K562 (cell line): ENCODE data around the gene ZFYVE27. TPM values are rescaled to one million over a fixed set of nuclear protein-coding genes. Genes with fewer than 3 reads are reported as not detected.

Experiments used
- FOXJ2 ChIP-seq: fragments of 200-800 bp; sonication (Bioruptor generic); IDR thresholded peaks from 2 replicates; pipeline ENCODE4 v1.6.1; 2016; ENCODE audit warnings: missing genetic modification characterization, missing compliant biosample characterization
- GTF2B ChIP-seq: IDR thresholded peaks from 2 replicates; pipeline ENCODE4 v1.6.1; 2011; ENCODE audit not compliant: insufficient read length; ENCODE audit errors: extremely low read depth
- NUFIP1 ChIP-seq: fragments of 450-650 bp; IDR thresholded peaks from 2 replicates; pipeline ENCODE4 v1.6.1; 2018; ENCODE audit not compliant: partially characterized antibody
- PHF21A ChIP-seq: fragments of 450-650 bp; IDR thresholded peaks from 2 replicates; pipeline ENCODE4 v1.6.1; 2017; ENCODE audit warnings: low read depth, borderline replicate concordance
- RBM22 ChIP-seq: fragments of 200-400 bp; formaldehyde crosslinking; IDR thresholded peaks from 2 replicates; pipeline ENCODE4 v1.6.1; 2018; ENCODE audit warnings: low read length, low read depth; ENCODE audit not compliant: poor library complexity, severe bottlenecking
- RHOXF2B ChIP-seq: fragments of 250-450 bp; sonication (Bioruptor Pico); conservative IDR thresholded peaks from 2 replicates; pipeline ENCODE4 v1.5.1; 2021
- STAT5A ChIP-seq: IDR thresholded peaks from 2 replicates; pipeline ENCODE4 v1.6.1; 2012; ENCODE audit warnings: low read length, inconsistent platforms, borderline replicate concordance
- TSHZ1 ChIP-seq: fragments of 250-450 bp; sonication (Bioruptor Pico); IDR thresholded peaks from 2 replicates; pipeline ENCODE4 v1.4.0; 2020; ENCODE audit warnings: mild to moderate bottlenecking, moderate library complexity
- ZBTB1 ChIP-seq: sonication (generic); formaldehyde crosslinking; IDR thresholded peaks from 2 replicates; pipeline ENCODE4 v1.8.1; 2023; ENCODE audit warnings: missing genetic modification reagents, low read depth, mild to moderate bottlenecking, borderline replicate concordance
- ZFPM2 ChIP-seq: fragments of 250-450 bp; sonication (Bioruptor Pico); IDR thresholded peaks from 2 replicates; pipeline ENCODE4 v1.5.1; 2022; ENCODE audit warnings: mild to moderate bottlenecking
- ZNF197 ChIP-seq: fragments of 200-800 bp; sonication (Bioruptor generic); IDR thresholded peaks from 2 replicates; pipeline ENCODE4 v1.6.1; 2016; ENCODE audit warnings: low read depth, missing genetic modification characterization, missing compliant biosample characterization
- ZNF282 ChIP-seq: sonication (generic); formaldehyde crosslinking; IDR thresholded peaks from 2 replicates; pipeline ENCODE4 v1.8.1; 2023; ENCODE audit warnings: missing genetic modification reagents
- polyA plus RNA-seq, 8 experiments: library from polyadenylated mRNA; depleted of rRNA in 4 of 8; stranded (reverse) in 5 of 8; unstranded in 3 of 8; fragments of >200 nt; fragmentation: Nextera tagmentation in 2 of 8; fragmentation: Illumina TruSeq in 1 of 8; extraction: Ambion mirVana in 2 of 8; extraction: Trizol in 1 of 8; gene quantifications; 2 replicates each; pipeline versions ENCODE4 v1.2.1 to v1.2.3, GENCODE V29; 2011 to 2014; ENCODE audit warnings: inconsistent platforms in 1 of 8, missing spikeins in 1 of 8
- total RNA-seq, 7 experiments: library from RNA; depleted of rRNA in 6 of 7; stranded (reverse); fragments of >200 nt in 6 of 7; fragmentation: Illumina TruSeq in 2 of 7; extraction: Trizol in 2 of 7; gene quantifications; 2 replicates each; pipeline versions ENCODE4 v1.2.1 to v1.2.3, GENCODE V29; 2011 to 2021; ENCODE audit warnings: low replicate concordance in 1 of 7
- TF ChIP-seq, protein P1 (sequence below): fragments of 450-650 bp; IDR thresholded peaks from 2 replicates; pipeline ENCODE4 v1.6.1; 2016; ENCODE audit warnings: low read depth
- TF ChIP-seq, protein P2 (sequence below): fragments of 450-650 bp; formaldehyde crosslinking; IDR thresholded peaks from 2 replicates; pipeline ENCODE4 v1.4.0; 2022; ENCODE audit warnings: mild to moderate bottlenecking, moderate library complexity

The ZFYVE27 gene
- total and polyA plus RNA-seq, 9 of the 15 experiments (the other 6 are each of a cell fraction or from before 2014, with no cell fraction given) = 0.81 to 21.9 (median 15.3) TPM

- TF ChIP-seq TSHZ1 (CRISPR knock-in tag) (no peak), ZNF282 (no peak), ZBTB1 (CRISPR knock-in tag) (no peak), NUFIP1 (no peak), RBM22 (no peak), ZNF197 (CRISPR knock-in tag) (no peak), PHF21A (peak; percentile 46; the same call in 1 of the 2 replicates), FOXJ2 (peak; percentile 92), RHOXF2B (CRISPR knock-in tag) (no peak), ZFPM2 (CRISPR knock-in tag) (no peak), STAT5A (peak; percentile 81; the same call in 1 of the 2 replicates), GTF2B (no peak)
- TF ChIP-seq, protein P1, sequence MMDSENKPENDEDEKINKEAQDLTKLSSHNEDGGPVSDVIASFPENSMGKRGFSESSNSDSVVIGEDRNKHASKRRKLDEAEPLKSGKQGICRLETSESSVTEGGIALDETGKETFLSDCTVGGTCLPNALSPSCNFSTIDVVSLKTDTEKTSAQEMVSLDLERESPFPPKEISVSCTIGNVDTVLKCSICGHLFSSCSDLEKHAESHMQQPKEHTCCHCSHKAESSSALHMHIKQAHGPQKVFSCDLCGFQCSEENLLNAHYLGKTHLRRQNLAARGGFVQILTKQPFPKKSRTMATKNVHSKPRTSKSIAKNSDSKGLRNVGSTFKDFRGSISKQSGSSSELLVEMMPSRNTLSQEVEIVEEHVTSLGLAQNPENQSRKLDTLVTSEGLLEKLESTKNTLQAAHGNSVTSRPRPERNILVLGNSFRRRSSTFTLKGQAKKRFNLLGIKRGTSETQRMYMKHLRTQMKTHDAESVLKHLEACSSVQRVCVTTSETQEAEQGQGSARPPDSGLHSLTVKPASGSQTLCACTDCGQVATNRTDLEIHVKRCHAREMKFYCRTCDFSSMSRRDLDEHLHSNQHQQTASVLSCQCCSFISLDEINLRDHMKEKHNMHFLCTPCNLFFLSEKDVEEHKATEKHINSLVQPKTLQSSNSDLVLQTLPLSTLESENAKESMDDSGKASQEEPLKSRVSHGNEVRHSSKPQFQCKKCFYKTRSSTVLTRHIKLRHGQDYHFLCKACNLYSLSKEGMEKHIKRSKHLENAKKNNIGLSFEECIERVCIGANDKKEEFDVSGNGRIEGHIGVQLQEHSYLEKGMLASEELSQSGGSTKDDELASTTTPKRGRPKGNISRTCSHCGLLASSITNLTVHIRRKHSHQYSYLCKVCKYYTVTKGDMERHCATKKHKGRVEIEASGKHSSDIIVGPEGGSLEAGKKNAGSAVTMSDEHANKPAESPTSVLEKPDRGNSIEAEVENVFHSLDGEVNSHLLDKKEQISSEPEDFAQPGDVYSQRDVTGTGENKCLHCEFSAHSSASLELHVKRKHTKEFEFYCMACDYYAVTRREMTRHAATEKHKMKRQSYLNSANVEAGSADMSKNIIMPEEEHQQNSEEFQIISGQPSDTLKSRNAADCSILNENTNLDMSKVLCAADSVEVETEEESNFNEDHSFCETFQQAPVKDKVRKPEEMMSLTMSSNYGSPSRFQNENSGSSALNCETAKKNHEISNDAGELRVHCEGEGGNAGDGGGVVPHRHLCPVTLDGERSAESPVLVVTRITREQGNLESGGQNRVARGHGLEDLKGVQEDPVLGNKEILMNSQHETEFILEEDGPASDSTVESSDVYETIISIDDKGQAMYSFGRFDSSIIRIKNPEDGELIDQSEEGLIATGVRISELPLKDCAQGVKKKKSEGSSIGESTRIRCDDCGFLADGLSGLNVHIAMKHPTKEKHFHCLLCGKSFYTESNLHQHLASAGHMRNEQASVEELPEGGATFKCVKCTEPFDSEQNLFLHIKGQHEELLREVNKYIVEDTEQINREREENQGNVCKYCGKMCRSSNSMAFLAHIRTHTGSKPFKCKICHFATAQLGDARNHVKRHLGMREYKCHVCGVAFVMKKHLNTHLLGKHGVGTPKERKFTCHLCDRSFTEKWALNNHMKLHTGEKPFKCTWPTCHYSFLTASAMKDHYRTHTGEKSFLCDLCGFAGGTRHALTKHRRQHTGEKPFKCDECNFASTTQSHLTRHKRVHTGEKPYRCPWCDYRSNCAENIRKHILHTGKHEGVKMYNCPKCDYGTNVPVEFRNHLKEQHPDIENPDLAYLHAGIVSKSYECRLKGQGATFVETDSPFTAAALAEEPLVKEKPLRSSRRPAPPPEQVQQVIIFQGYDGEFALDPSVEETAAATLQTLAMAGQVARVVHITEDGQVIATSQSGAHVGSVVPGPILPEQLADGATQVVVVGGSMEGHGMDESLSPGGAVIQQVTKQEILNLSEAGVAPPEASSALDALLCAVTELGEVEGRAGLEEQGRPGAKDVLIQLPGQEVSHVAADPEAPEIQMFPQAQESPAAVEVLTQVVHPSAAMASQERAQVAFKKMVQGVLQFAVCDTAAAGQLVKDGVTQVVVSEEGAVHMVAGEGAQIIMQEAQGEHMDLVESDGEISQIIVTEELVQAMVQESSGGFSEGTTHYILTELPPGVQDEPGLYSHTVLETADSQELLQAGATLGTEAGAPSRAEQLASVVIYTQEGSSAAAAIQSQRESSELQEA = no peak
- TF ChIP-seq, protein P2, sequence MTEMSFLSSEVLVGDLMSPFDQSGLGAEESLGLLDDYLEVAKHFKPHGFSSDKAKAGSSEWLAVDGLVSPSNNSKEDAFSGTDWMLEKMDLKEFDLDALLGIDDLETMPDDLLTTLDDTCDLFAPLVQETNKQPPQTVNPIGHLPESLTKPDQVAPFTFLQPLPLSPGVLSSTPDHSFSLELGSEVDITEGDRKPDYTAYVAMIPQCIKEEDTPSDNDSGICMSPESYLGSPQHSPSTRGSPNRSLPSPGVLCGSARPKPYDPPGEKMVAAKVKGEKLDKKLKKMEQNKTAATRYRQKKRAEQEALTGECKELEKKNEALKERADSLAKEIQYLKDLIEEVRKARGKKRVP (CRISPR knock-in tag) = no peak
These were observed 51.9 kb downstream of the ZFYVE27 start (continued) for GRCh38 chr10:97788552-97789442.
